BJ (cell line): ENCODE measurements around the gene AXIN1. TPM values are rescaled to one million over a fixed set of nuclear protein-coding genes. Genes with fewer than 3 reads are reported as not detected.

ENCODE experiments used
- CTCF ChIA-PET: fragments of 350-600 bp; formaldehyde crosslinking; extraction: SDS; loops from one replicate; lab custom pipeline; 2021; ENCODE audit warnings: antibody characterized with exemption, inconsistent platforms; lab: Yijun Ruan, JAX
- POLR2A ChIA-PET: fragments of 300-600 bp; sonication (Branson Sonifier 250); formaldehyde crosslinking; extraction: SDS; loops from one replicate; lab custom pipeline; 2021; ENCODE audit warnings: antibody characterized with exemption; lab: Charles Lee
- DNase-seq: peaks from one replicate; pipeline ENCODE4 v3.0.0-alpha.2; 2011; ENCODE audit warnings: low read depth
- H3K27me3 ChIP-seq: 2 replicates; pipeline ENCODE4 v1.6.0; 2011; ENCODE audit warnings: low read length; ENCODE audit not compliant: control insufficient read depth, insufficient read depth
- H3K36me3 ChIP-seq: 2 replicates; pipeline ENCODE4 v1.5.1; 2011; ENCODE audit warnings: low read length; ENCODE audit not compliant: control insufficient read depth, insufficient read depth
- H3K4me3 ChIP-seq: 2 replicates; pipeline ENCODE4 v1.5.1; 2011; ENCODE audit warnings: low read depth, mild to moderate bottlenecking, control low read depth, low read length
- polyA plus RNA-seq: library from polyadenylated mRNA; depleted of rRNA; stranded (reverse); fragments of >200 nt; gene quantifications from 2 replicates; pipeline ENCODE4 v1.2.3, GENCODE V29; 2011
- TF ChIP-seq, protein P1 (sequence below): IDR thresholded peaks from 2 replicates; pipeline ENCODE4 v1.5.1; 2011; ENCODE audit warnings: low read depth, mild to moderate bottlenecking, control low read depth, inconsistent platforms, low read length, moderate library complexity; ENCODE audit not compliant: insufficient read depth

Gene AXIN1
- polyA plus RNA-seq, 1 experiment = 4.3 TPM

DNA sequence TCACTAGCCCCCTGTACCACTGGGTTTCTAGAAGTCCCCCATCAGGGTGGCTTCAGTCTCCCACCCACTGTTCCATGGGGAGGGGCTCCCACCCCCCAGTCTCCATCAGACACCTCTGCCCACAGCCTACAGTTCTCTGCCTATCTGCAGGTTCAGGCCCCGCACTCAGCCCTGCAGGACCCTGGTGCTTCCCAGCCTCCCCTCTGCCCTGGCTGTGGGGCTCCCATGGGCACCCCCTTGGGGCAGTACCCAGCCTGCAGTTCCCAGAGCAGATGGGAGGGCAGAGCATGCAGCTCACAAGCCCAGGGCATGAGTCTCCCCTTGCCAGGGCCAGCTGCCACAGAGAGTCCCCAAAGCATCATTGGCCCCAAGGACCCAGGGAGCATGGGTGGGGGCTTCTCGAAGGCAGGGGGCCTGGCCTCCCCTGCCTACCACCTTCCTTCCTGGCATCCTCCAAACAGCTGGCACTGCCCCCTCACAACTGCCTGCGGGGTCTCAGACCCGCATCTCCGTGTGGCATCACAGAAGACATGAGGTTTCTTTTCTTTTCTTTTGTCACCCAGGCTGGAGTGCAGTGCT, 20.6 kb upstream of the AXIN1 start:
- no peak for DNase-seq
- TF ChIP-seq, protein P1, sequence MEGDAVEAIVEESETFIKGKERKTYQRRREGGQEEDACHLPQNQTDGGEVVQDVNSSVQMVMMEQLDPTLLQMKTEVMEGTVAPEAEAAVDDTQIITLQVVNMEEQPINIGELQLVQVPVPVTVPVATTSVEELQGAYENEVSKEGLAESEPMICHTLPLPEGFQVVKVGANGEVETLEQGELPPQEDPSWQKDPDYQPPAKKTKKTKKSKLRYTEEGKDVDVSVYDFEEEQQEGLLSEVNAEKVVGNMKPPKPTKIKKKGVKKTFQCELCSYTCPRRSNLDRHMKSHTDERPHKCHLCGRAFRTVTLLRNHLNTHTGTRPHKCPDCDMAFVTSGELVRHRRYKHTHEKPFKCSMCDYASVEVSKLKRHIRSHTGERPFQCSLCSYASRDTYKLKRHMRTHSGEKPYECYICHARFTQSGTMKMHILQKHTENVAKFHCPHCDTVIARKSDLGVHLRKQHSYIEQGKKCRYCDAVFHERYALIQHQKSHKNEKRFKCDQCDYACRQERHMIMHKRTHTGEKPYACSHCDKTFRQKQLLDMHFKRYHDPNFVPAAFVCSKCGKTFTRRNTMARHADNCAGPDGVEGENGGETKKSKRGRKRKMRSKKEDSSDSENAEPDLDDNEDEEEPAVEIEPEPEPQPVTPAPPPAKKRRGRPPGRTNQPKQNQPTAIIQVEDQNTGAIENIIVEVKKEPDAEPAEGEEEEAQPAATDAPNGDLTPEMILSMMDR = no peak
- H3K36me3 ChIP-seq = peaks cover 35% of the 10 kb centered on the region
- POLR2A ChIA-PET = no interaction called here
- CTCF ChIA-PET = no interaction called here
- H3K27me3 ChIP-seq = no peaks in the 10 kb centered on the region
- H3K4me3 ChIP-seq = no peak overlapping the region

DNA sequence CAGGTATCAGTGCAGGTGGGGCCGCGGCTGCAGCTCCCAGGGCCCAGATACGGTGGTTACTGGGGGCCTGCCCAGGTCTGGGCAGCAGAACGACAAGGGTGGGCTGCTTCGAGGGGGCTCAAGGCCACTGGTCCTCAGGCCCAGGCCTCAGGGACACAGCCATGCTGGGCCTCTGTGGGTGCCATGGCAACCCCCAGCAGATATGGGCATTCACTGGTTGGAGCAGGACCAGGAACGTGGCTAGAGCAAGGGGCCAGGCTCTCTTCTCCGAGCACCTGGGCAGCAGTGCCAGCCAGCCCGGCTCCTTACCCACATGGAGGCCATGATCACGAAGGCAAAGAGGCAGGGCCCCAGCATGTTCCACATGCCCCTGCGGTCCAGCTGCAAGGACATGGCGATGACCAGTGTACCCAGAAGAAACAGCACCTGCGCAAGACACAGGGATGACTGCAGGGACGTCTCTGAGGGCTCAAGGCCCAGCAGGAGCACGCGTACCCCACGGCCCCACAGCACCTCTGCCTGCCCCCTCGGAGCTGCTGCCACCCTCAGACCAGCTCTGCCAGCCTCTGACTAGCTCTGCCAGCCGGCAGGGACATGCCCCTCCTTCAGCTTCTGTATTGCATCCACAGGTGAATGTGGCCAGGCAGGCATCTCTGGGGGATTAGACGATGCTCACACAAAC, 19.9 kb upstream of the AXIN1 start:
- no peaks in the 10 kb centered on the region for H3K27me3 ChIP-seq

DNA sequence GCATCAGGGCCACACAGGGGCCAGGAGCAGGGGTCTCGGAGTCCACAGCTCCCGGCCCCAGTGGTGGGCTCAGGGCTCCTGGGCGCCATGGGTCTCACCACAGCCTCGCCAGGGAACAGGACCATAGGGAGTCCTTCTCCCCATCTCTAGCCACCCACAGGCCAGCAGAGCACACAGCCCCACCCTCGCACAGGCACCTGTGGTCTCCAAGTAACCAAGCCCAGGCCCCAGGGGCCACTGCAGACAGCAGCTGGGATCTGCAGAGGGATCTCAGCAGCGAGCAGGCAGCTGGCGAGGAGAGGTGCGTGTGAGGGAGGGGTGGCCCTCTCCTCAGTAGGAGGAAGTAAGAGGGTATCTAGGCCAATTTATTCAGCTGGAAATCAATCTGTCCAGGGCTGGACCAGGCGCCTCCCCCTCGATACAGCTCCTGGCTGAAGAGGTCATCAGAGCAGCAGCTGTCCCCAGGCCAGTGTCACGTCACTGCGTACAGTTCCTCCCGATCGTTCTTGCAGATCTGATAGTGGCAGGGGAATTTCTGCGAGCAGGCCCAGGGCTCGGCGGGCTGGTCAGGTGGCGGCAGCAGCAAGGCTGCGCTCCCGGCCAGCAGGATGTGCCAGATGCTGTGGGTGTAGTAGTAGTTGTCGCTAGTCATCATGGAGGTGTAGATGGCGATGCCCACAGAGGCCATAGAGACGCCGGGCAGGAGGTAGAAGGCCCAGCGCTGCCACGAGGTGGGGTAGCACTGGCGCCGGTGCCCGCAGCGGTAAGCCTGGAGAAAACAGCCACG, 19.2 kb upstream of the AXIN1 start:
- TF ChIP-seq, protein P1 = no peak
- no peak for DNase-seq
- ChIA-PET POLR2A (no interaction called here), CTCF (interaction anchor here (1.6 to 1.9 kb wide), 2 partner anchors 9 to 11 kb away, joined by 4 to 10 read pairs; no protein-coding TSS in a partner anchor)
- H3K27me3 ChIP-seq = no peaks in the 10 kb centered on the region
- H3K36me3 ChIP-seq = peaks cover 42% of the 10 kb centered on the region
- no peak overlapping the region for H3K4me3 ChIP-seq

More for the DNA sequence above, 19.9 kb upstream of the AXIN1 start:
- DNase-seq = no peak
- peaks cover 41% of the 10 kb centered on the region for H3K36me3 ChIP-seq
- ChIA-PET CTCF (no interaction called here), POLR2A (no interaction called here)
- no peak overlapping the region for H3K4me3 ChIP-seq
- TF ChIP-seq, protein P1 = no peak

DNA sequence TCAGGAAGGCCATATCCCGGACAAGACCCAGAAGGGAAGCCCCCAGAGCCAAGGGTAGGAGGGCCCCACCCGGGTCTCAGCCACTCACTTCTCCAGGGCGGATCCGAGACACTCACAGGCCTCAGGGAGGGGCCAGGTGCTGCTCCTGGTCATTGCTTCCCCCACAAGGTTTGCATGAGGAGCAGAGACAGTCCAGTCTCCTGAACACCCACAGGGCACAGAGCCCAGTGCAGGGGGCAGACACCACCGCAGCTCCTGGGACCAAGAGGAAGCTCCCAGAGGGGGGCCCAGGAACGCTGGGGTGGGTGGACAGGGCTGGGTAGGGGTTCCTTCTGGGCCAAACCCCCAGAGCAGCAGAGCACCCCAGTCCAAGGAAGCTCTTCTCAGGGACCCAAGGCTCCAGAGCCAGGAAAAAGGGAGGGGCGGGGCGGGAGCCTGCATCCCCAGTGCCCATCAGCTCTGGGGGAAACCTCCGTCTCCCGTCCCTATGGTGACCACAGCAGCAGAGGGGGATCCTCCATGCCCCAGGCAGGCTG, 18.5 kb upstream of the AXIN1 start:
- TF ChIP-seq, protein P1 = no peak
- peaks cover 43% of the 10 kb centered on the region for H3K36me3 ChIP-seq
- H3K27me3 ChIP-seq = no peaks in the 10 kb centered on the region
- ChIA-PET CTCF (interaction anchor here (1.0 to 1.9 kb wide), 3 partner anchors 9 to 27 kb away, joined by 3 to 10 read pairs (median 4); no protein-coding TSS in a partner anchor), POLR2A (no interaction called here)
- no peak for DNase-seq
- no peak overlapping the region for H3K4me3 ChIP-seq
